Neural crest cell (in vitro differentiated cells): ENCODE data around the gene KRT12. TPM values are rescaled to one million over a fixed set of nuclear protein-coding genes. Genes with fewer than 3 reads are reported as not detected.

ENCODE experiments used
- DNase-seq: peaks from one replicate; pipeline ENCODE4 v3.0.0; 2021; ENCODE audit warnings: low read depth, mixed read lengths, low spot score
- H3K27ac Mint-ChIP-seq: one replicate; pipeline ENCODE4 v1.8.0; 2021; ENCODE audit warnings: mild to moderate bottlenecking, mixed read lengths; ENCODE audit not compliant: unreplicated experiment
- H3K27me3 Mint-ChIP-seq: 2 replicates; pipeline ENCODE4 v1.8.0; 2021; ENCODE audit warnings: low read depth, mild to moderate bottlenecking, mixed read lengths
- H3K36me3 Mint-ChIP-seq: 2 replicates; pipeline ENCODE4 v1.8.0; 2021; ENCODE audit warnings: low read depth, mild to moderate bottlenecking, mixed read lengths
- H3K4me1 Mint-ChIP-seq: 2 replicates; pipeline ENCODE4 v1.8.0; 2021; ENCODE audit warnings: mixed read lengths
- H3K4me3 Mint-ChIP-seq: one replicate; pipeline ENCODE4 v1.8.0; 2021; ENCODE audit warnings: mild to moderate bottlenecking, mixed read lengths
- H3K9me3 Mint-ChIP-seq: 2 replicates; pipeline ENCODE4 v1.8.0; 2021; ENCODE audit warnings: mixed read lengths
- total RNA-seq: library from RNA; stranded (reverse); gene quantifications from 2 replicates; pipeline ENCODE4 v1.2.1, GENCODE V29; 2021
- TF ChIP-seq, protein P1 (sequence below): fragments of 200-600 bp; sonication (generic); conservative IDR thresholded peaks from 2 replicates; pipeline ENCODE4 v1.5.0; 2021; ENCODE audit warnings: antibody characterized with exemption, mild to moderate bottlenecking

Gene KRT12
- total RNA-seq, 1 donor from 2014 or later = not detected

DNA sequence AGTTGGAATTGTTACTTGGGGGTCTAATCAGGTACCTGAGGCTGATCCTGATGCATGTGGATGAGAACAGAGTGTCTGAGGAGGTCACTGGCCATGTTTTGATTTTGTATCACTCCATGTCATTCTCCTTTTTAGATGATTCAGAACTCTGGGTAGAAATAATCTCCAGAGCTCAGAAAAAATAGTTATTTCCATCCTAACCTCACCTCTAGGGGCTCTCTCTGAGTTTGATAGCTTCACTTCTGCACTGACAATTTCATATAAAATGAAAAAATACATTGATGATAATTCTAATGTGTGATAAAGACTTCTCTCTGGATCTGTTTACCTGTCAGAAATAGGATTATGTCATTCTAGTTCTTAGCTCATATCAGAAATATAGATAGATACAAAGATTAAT is 6.2 kb upstream of the KRT12 start:
- Mint-ChIP-seq H3K4me3 (no peak overlapping the region), H3K4me1 (no peaks in the 10 kb centered on the region), H3K9me3 (no peaks in the 10 kb centered on the region), H3K27me3 (peaks cover 13% of the 10 kb centered on the region), H3K36me3 (no peaks in the 10 kb centered on the region), H3K27ac (no peak overlapping the region)
- DNase-seq = no peak
- TF ChIP-seq, protein P1, sequence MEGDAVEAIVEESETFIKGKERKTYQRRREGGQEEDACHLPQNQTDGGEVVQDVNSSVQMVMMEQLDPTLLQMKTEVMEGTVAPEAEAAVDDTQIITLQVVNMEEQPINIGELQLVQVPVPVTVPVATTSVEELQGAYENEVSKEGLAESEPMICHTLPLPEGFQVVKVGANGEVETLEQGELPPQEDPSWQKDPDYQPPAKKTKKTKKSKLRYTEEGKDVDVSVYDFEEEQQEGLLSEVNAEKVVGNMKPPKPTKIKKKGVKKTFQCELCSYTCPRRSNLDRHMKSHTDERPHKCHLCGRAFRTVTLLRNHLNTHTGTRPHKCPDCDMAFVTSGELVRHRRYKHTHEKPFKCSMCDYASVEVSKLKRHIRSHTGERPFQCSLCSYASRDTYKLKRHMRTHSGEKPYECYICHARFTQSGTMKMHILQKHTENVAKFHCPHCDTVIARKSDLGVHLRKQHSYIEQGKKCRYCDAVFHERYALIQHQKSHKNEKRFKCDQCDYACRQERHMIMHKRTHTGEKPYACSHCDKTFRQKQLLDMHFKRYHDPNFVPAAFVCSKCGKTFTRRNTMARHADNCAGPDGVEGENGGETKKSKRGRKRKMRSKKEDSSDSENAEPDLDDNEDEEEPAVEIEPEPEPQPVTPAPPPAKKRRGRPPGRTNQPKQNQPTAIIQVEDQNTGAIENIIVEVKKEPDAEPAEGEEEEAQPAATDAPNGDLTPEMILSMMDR = no peak

DNA sequence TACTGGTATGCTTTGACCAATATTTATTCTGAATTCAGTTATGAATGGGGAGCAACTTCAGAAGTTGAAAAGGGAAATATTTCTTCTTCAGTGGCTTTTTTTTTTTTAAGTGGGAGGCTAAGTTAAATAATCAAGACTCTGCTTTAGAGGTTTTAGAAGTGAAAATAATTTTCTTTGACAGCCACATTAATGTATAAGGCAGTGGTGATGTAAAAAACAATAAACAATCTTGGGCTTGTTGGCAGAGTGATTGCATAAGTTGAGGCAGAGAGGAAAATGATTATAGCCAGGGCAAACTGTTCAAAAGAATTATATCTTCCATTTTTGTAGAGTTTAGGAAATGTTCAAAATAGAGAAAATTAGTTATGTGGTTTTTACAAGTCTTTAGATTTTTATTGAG is 5.4 kb upstream of the KRT12 start:
- Mint-ChIP-seq H3K4me3 (no peak overlapping the region), H3K27ac (no peak overlapping the region), H3K36me3 (no peaks in the 10 kb centered on the region)

DNA sequence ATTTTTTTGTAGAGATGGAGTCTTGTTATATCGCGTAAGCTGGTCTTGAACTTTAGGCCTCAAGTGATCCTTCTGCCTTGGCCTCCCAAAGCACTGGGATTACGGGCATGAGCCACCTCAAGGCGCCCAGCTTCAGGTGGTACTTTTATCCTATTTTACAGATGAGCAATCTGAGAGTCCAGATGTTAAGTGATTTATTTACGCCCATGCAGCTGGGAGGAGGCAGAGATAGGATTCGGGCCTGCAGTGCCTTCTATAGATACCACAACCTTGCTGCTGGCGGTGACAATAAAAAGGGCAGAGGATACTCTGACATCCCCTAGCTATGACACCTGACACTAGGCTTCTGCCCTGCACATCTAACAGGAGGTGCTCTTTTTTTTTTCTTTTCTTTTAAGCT is 4.3 kb upstream of the KRT12 start:
- no peak for DNase-seq
- Mint-ChIP-seq H3K4me3 (no peak overlapping the region), H3K9me3 (no peaks in the 10 kb centered on the region), H3K27ac (no peak overlapping the region), H3K27me3 (peaks cover 18% of the 10 kb centered on the region), H3K4me1 (no peaks in the 10 kb centered on the region), H3K36me3 (no peaks in the 10 kb centered on the region)
- TF ChIP-seq, protein P1 = no peak

More for the DNA sequence above, 5.4 kb upstream of the KRT12 start:
- DNase-seq = no peak
- TF ChIP-seq, protein P1 = no peak
- Mint-ChIP-seq H3K9me3 (no peaks in the 10 kb centered on the region), H3K4me1 (no peaks in the 10 kb centered on the region), H3K27me3 (peaks cover 13% of the 10 kb centered on the region)

DNA sequence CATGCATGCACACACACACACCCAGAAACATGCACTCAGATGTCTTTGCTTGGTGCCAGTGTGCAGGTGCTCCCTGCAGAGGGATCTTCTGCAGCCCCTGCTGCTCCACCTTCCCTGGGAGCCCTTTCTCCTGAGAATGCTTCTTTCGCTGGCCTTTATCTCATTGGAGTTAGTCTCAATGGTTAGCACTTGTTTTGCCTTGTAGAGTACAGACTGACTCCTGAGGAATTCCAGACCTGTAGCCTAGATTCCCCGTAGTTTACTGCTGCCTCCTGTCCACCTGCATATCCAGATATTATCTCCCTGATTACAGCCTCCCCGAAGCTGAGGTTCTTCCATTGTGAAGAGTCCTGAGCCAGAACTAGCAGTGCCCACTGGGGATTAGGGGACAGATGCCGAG is 3.1 kb upstream of the KRT12 start:
- DNase-seq = no peak
- H3K27ac Mint-ChIP-seq = no peak overlapping the region
- H3K4me1 Mint-ChIP-seq = no peaks in the 10 kb centered on the region
- H3K9me3 Mint-ChIP-seq = no peaks in the 10 kb centered on the region
- TF ChIP-seq, protein P1 = no peak
- H3K36me3 Mint-ChIP-seq = no peaks in the 10 kb centered on the region
- no peak overlapping the region for H3K4me3 Mint-ChIP-seq
- H3K27me3 Mint-ChIP-seq = peaks cover 16% of the 10 kb centered on the region

DNA sequence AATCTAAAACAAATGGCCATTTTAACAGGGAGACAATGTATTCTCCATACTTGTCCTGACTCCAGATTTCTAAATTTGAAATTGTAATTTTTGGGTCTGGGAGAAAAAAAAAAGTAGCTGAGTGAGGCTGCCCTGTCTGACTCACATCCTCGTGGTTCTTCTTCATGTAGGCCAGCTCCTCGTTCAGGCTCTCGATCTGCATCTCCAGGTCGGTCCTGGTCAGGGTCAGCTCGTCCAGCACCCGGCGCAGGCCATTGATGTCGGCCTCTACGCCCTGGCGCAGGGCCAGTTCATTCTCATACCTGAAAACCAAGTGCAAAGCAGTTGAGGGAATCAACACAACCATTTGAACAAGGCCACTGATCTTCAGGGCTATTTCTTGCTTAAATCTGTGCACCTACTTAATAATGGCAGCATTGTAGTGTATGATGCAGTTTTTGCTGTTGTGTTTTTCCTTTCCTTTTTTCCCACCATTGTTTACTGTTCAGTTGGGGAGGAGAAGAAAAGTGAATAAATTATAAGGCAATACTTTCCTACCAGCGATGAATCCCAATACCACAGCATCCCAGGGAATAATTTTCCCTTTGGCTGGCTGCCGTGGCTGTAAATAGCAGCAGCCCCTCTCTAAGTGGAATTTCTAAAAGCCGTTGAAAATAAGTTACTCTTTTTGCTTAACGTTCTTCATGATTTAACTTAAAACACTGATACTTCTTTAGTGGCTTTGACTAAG is 2.2 kb downstream of the KRT12 start:
- no peak overlapping the region for H3K4me3 Mint-ChIP-seq

More for the DNA sequence above, 2.2 kb downstream of the KRT12 start:
- no peaks in the 10 kb centered on the region for H3K36me3 Mint-ChIP-seq
- DNase-seq = no peak
- peaks cover 12% of the 10 kb centered on the region for H3K27me3 Mint-ChIP-seq
- H3K4me1 Mint-ChIP-seq = no peaks in the 10 kb centered on the region
- no peaks in the 10 kb centered on the region for H3K9me3 Mint-ChIP-seq
- H3K27ac Mint-ChIP-seq = no peak overlapping the region
- TF ChIP-seq, protein P1 = no peak
